Activated CD8-positive, alpha-beta T cell treated with anti-CD3 and anti-CD28 coated beads for 36 hours (primary cell): ENCODE results near the gene MIDN. TPM values are rescaled to one million over a fixed set of nuclear protein-coding genes. Genes with fewer than 3 reads are reported as not detected.

Experiments
- ATAC-seq: fragments of 200-7000 bp; cut with Tn5 transposase; one replicate; pipeline ENCODE4 v1.10.0; 2021; ENCODE audit warnings: mild to moderate bottlenecking, moderate library complexity
- CTCF ChIA-PET: fragments of 350-600 bp; sonication (Branson Sonifier 250); formaldehyde crosslinking; loops from one replicate; lab custom pipeline; 2021; ENCODE audit warnings: antibody characterized with exemption; lab: Charles Lee
- POLR2A ChIA-PET: fragments of 350-600 bp; sonication (Branson Sonifier 250); formaldehyde crosslinking; loops from one replicate; lab custom pipeline; 2021; ENCODE audit warnings: antibody characterized with exemption; lab: Charles Lee
- DNase-seq: peaks from one replicate; pipeline ENCODE4 v3.0.0-alpha.2; 2020
- H3K27ac Mint-ChIP-seq: one replicate; pipeline ENCODE4 v1.8.0; 2021; ENCODE audit warnings: mild to moderate bottlenecking, mixed read lengths
- H3K27me3 Mint-ChIP-seq: one replicate; pipeline ENCODE4 v1.8.0; 2021; ENCODE audit warnings: mixed read lengths
- H3K36me3 Mint-ChIP-seq: one replicate; pipeline ENCODE4 v1.8.0; 2021; ENCODE audit warnings: low read depth, mixed read lengths
- H3K4me1 Mint-ChIP-seq: one replicate; pipeline ENCODE4 v1.8.0; 2021; ENCODE audit warnings: low read depth, mixed read lengths
- H3K4me3 Mint-ChIP-seq: one replicate; pipeline ENCODE4 v1.8.0; 2021; ENCODE audit warnings: mild to moderate bottlenecking, moderate library complexity, mixed read lengths
- H3K9me3 Mint-ChIP-seq: one replicate; pipeline ENCODE4 v1.8.0; 2021; ENCODE audit warnings: mixed read lengths
- CTCF ChIP-seq: fragments of 200-600 bp; IDR thresholded peaks from one replicate; pipeline ENCODE4 v1.8.0; 2022; ENCODE audit warnings: antibody characterized with exemption, mild to moderate bottlenecking
- intact Hi-C: fragments of 100-400 bp; cut with micrococcal nuclease; formaldehyde crosslinking; loops from one replicate; pipeline ENCODE4 v1.10.0; 2022
- total RNA-seq, 2 experiments: library from RNA; stranded (reverse); gene quantifications; one replicate each; pipeline ENCODE4 v1.2.3, GENCODE V29; 2021

Gene MIDN
- total RNA-seq, 2 experiments from 2014 or later, result 41.1 to 43.9 TPM

- CTCF ChIA-PET, result interaction anchor here (0.6 to 5.6 kb wide), 6 partner anchors 29 to 172 kb away, joined by 3 to 65 read pairs (median 3); no protein-coding TSS in a partner anchor
These were observed 25.1 kb downstream of the MIDN start for GRCh38 chr19:1273263-1274041.

GRCh38 chr19:1274081-1274851 is 25.9 kb downstream of the MIDN start:
- no peaks in the 10 kb centered on the region for H3K27me3 Mint-ChIP-seq
- H3K27ac Mint-ChIP-seq, result peak overlapping the region; percentile 82
- DNase-seq, result no peak
- H3K4me1 Mint-ChIP-seq, result peaks cover 49% of the 10 kb centered on the region
- peak overlapping the region; percentile 74 for H3K4me3 Mint-ChIP-seq
- ChIA-PET CTCF (interaction anchor here (0.9 to 5.6 kb wide), 4 partner anchors 30 to 171 kb away, joined by 3 to 65 read pairs (median 3); no protein-coding TSS in a partner anchor), POLR2A (interaction anchor here (0.6 to 1.9 kb wide), 9 partner anchors 11 to 135 kb away, joined by 3 to 7 read pairs (median 4); partner anchors contain the start of genes ATP5F1D and MIDN)
- H3K36me3 Mint-ChIP-seq, result peaks cover 65% of the 10 kb centered on the region
- intact Hi-C loops, result loop anchor here (10.0 kb wide), 1 partner anchor 91 kb away; no protein-coding TSS in a partner anchor
- ATAC-seq, result no peak
- no peak for TF ChIP-seq CTCF
- no peaks in the 10 kb centered on the region for H3K9me3 Mint-ChIP-seq

More at GRCh38 chr19:1273263-1274041, 25.1 kb downstream of the MIDN start:
- H3K27me3 Mint-ChIP-seq, result no peaks in the 10 kb centered on the region
- no peak for TF ChIP-seq CTCF
- peak overlapping the region; percentile 74 for H3K4me3 Mint-ChIP-seq
- DNase-seq (no peak), ATAC-seq (no peak)
- intact Hi-C loops, result loop anchor here (10.0 kb wide), 1 partner anchor 91 kb away; no protein-coding TSS in a partner anchor
- POLR2A ChIA-PET, result interaction anchor here (0.6 to 1.9 kb wide), 9 partner anchors 10 to 136 kb away, joined by 3 to 7 read pairs (median 4); partner anchors contain the start of genes ATP5F1D and MIDN
- peaks cover 59% of the 10 kb centered on the region for H3K36me3 Mint-ChIP-seq
- H3K27ac Mint-ChIP-seq, result peak overlapping the region; percentile 76
- no peaks in the 10 kb centered on the region for H3K9me3 Mint-ChIP-seq
- peaks cover 53% of the 10 kb centered on the region for H3K4me1 Mint-ChIP-seq

- no peak for ATAC-seq
- peaks cover 52% of the 10 kb centered on the region for H3K4me1 Mint-ChIP-seq
- intact Hi-C loops, result loop anchor here (10.0 kb wide), 1 partner anchor 90 kb away; no protein-coding TSS in a partner anchor
- peak overlapping the region; percentile 74 for H3K4me3 Mint-ChIP-seq
- H3K36me3 Mint-ChIP-seq, result peaks cover 69% of the 10 kb centered on the region
- ChIA-PET CTCF (interaction anchor here (0.9 to 5.6 kb wide), 3 partner anchors 8 to 98 kb away, joined by 3 to 65 read pairs (median 8); no protein-coding TSS in a partner anchor), POLR2A (interaction anchor here (1.0 to 1.2 kb wide), 4 partner anchors 13 to 72 kb away, joined by 3 to 8 read pairs (median 4); no protein-coding TSS in a partner anchor)
- DNase-seq, result no peak
- TF ChIP-seq CTCF, result no peak
- H3K9me3 Mint-ChIP-seq, result no peaks in the 10 kb centered on the region
- H3K27me3 Mint-ChIP-seq, result no peaks in the 10 kb centered on the region
- H3K27ac Mint-ChIP-seq, result peak overlapping the region; percentile 82
These were observed 26.5 kb downstream of the MIDN start for GRCh38 chr19:1274852-1275259.

- POLR2A ChIA-PET, result interaction anchor here (1.0 to 1.2 kb wide), 5 partner anchors 9 to 73 kb away, joined by 3 to 8 read pairs (median 4); no protein-coding TSS in a partner anchor
- Mint-ChIP-seq H3K4me3 (peak within 1 kb of the TSS; percentile 88), H3K27ac (peak within 1 kb of the TSS; percentile 98), H3K36me3 (peaks cover 69% of the 10 kb centered on the region), H3K27me3 (no peaks in the 10 kb centered on the region), H3K9me3 (no peaks in the 10 kb centered on the region), H3K4me1 (peaks cover 50% of the 10 kb centered on the region)
- TF ChIP-seq CTCF, result no peak
- DNase-seq (peak; percentile 99), ATAC-seq (peak; percentile 87)
- intact Hi-C loops, result loop anchor here (10.0 kb wide), 1 partner anchor 89 kb away; no protein-coding TSS in a partner anchor
- CTCF ChIA-PET, result interaction anchor here (0.9 to 5.6 kb wide), 3 partner anchors 9 to 98 kb away, joined by 3 to 65 read pairs (median 8); no protein-coding TSS in a partner anchor
These were observed 27.0 kb downstream of the MIDN start, which contains the start of gene FAM174C for GRCh38 chr19:1275260-1275975. Gene FAM174C (plus strand): TSS chr19:1275530. CDS start chr19:1275550, 20 bp downstream.
